CD4-positive, alpha-beta memory T cell (primary cell): ENCODE data around the gene C10orf62. TPM values are rescaled to one million over a fixed set of nuclear protein-coding genes. Genes with fewer than 3 reads are reported as not detected.

Source experiments
- CTCF ChIA-PET: fragments of 350-600 bp; sonication (Branson Sonifier 250); formaldehyde crosslinking; loops from one replicate; lab custom pipeline; 2021; ENCODE audit warnings: inconsistent platforms; ENCODE audit not compliant: partially characterized antibody; lab: Charles Lee
- POLR2A ChIA-PET: fragments of 350-600 bp; sonication (Branson Sonifier 250); formaldehyde crosslinking; loops from one replicate; lab custom pipeline; 2021; ENCODE audit not compliant: partially characterized antibody; lab: Charles Lee
- DNase-seq, 5 donors: peaks; one replicate each; pipeline versions ENCODE4 v3.0.0 to v3.0.0-alpha.2; 2020 to 2022; ENCODE audit warnings: mixed read lengths in 1 of 5
- H3K27ac ChIP-seq: one replicate; pipeline ENCODE4 v1.7.0; 2013; ENCODE audit warnings: low read depth, low read length
- H3K27me3 ChIP-seq: 2 replicates; pipeline ENCODE4 v1.7.0; 2013; ENCODE audit warnings: mild to moderate bottlenecking, low read length, moderate library complexity; ENCODE audit not compliant: insufficient read depth
- H3K36me3 ChIP-seq: 2 replicates; pipeline ENCODE4 v1.7.0; 2013; ENCODE audit warnings: mild to moderate bottlenecking, low read length, moderate library complexity; ENCODE audit not compliant: insufficient read depth
- H3K4me1 ChIP-seq: 2 replicates; pipeline ENCODE4 v1.7.0; 2013; ENCODE audit warnings: mild to moderate bottlenecking, low read length, moderate library complexity; ENCODE audit not compliant: insufficient read depth
- H3K4me3 ChIP-seq, 2 donors: one replicate each; pipeline ENCODE4 v1.7.0; 2013; ENCODE audit warnings: low read length in 2 of 2, mild to moderate bottlenecking in 1 of 2
- H3K9me3 ChIP-seq, 2 donors: one replicate each; pipeline ENCODE4 v1.7.0; 2013; ENCODE audit warnings: low read length in 2 of 2, control low read depth in 1 of 2; ENCODE audit not compliant: control insufficient read depth in 1 of 2
- H3K27ac Mint-ChIP-seq, 7 donors: one replicate each; pipeline ENCODE4 v1.8.0; 2020 to 2021; ENCODE audit warnings: mixed read lengths in 7 of 7, mild to moderate bottlenecking in 6 of 7, inconsistent platforms in 3 of 7, moderate library complexity in 3 of 7
- H3K27me3 Mint-ChIP-seq, 2 donors: one replicate each; pipeline ENCODE4 v1.8.0; 2020 to 2021; ENCODE audit warnings: mixed read lengths in 2 of 2
- H3K36me3 Mint-ChIP-seq, 2 donors: one replicate each; pipeline ENCODE4 v1.8.0; 2020 to 2021; ENCODE audit warnings: mixed read lengths in 2 of 2, inconsistent platforms in 1 of 2, mild to moderate bottlenecking in 1 of 2
- H3K4me1 Mint-ChIP-seq, 4 donors: one replicate each; pipeline ENCODE4 v1.8.0; 2020 to 2021; ENCODE audit warnings: mixed read lengths in 4 of 4, mild to moderate bottlenecking in 1 of 4
- H3K4me3 Mint-ChIP-seq, 8 donors: one replicate each; pipeline ENCODE4 v1.8.0; 2020 to 2021; ENCODE audit warnings: mixed read lengths in 8 of 8, mild to moderate bottlenecking in 7 of 8, moderate library complexity in 6 of 8, inconsistent platforms in 3 of 8
- H3K9me3 Mint-ChIP-seq, 8 donors: one replicate each; pipeline ENCODE4 v1.8.0; 2020 to 2021; ENCODE audit warnings: mixed read lengths in 8 of 8, mild to moderate bottlenecking in 5 of 8, inconsistent platforms in 3 of 8, moderate library complexity in 1 of 8
- intact Hi-C: fragments of 100-400 bp; cut with micrococcal nuclease; formaldehyde crosslinking; loops from one replicate; pipeline ENCODE4 v1.15.1; 2023
- polyA plus RNA-seq, 2 donors: library from polyadenylated mRNA; unstranded; fragments of 300-500 nt; fragmentation: Illumina TruSeq; gene quantifications; one replicate each; pipeline ENCODE4 v1.2.3, GENCODE V29; 2021
- total RNA-seq, 2 experiments: library from RNA; stranded (reverse); gene quantifications; one replicate each; pipeline ENCODE4 v1.2.3, GENCODE V29; 2021

C10orf62 gene
- total and polyA plus RNA-seq, 4 experiments from 2014 or later = not detected

DNA sequence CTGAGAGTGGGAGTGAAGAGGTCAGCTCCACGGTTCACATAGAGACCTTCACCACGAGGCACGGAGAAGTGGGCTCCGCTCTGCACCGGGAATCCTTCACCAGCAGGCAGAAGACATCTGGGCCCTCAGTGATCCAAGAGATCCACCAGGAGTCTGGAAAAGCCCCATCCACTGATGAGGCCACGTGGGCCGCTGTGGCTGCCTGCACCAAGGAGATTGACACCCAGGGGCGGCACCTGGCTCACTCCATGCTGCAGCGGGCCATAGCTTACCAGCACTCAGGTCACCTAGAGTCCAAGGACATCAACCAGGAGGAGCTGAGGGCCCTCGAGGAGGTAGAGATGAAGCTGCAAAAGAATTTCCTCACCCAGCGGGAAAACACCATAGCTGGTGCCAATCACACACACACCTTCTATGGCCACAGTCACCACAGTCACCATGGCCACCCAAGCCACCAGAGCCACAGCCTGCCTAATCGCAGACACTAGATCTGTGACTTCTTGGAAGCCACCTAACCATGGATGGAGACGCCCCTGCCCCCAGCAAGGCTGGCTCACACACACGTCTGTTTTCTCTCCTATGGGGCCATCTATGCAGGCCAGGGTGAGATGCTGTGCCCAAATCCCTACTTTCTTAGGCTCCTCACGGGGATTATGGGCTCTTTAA lies 694 bp downstream of the C10orf62 start:
- no peaks in the 10 kb centered on the region for H3K4me1 ChIP-seq
- Mint-ChIP-seq H3K36me3 (no peaks in the 10 kb centered on the region), H3K9me3 (no peaks in the 10 kb centered on the region), H3K4me1 (no peaks in the 10 kb centered on the region), H3K4me3 (no peak overlapping the region), H3K27me3 (peaks cover 0 to 2% of the 10 kb centered on the region in 2 donors), H3K27ac (no peak overlapping the region)
- intact Hi-C loops = no loop called here
- CTCF ChIA-PET = interaction anchor here (0.7 kb wide), 1 partner anchor 16 kb away, joined by 3 read pairs; no protein-coding TSS in a partner anchor
- POLR2A ChIA-PET = no interaction called here
- no peak overlapping the region for H3K27ac ChIP-seq
- no peaks in the 10 kb centered on the region for H3K36me3 ChIP-seq
- H3K4me3 ChIP-seq = no peak overlapping the region
- no peaks in the 10 kb centered on the region for H3K27me3 ChIP-seq
- DNase-seq = peak in 1 of 5 donors; percentile 3
- H3K9me3 ChIP-seq = no peaks in the 10 kb centered on the region

DNA sequence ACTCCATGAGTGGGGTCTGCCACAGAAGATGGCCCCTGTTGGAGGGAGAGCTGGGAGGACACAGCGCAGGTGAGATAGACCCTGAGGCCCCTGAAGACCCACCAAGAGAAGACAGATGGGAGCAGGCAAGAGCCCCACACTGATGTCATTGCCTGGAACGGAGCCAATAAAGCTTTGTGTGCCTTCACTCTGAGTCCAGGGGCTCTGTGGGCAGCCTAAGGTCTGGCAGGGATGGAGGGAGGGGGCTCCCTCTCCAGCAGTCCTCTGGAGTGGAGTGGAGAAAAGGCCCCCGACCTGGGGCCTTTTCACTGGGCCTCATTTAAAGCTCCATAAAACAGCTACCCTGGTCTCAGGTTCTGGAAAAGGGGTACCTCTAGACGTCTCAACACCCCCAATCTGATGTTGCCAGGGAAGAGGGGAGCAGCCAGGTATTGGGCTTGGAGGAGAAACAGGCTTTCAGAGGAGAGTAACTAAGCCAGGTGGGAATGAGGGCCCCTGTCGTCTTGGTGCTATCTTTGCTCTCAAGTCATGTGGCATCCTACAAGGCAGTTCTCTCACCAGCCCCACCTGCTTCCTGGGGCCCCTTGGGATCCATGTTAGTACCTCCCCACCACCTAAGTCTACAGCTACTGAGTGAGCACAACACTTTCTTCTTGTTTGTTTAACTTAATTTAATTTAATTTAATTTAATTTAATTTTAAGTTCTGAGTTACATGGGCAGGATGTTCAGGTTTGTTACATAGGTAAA lies 1.4 kb downstream of the C10orf62 start:
- Mint-ChIP-seq H3K4me1 (no peaks in the 10 kb centered on the region), H3K27me3 (peaks cover 0 to 2% of the 10 kb centered on the region in 2 donors), H3K9me3 (no peaks in the 10 kb centered on the region), H3K27ac (no peak overlapping the region), H3K36me3 (no peaks in the 10 kb centered on the region), H3K4me3 (no peak overlapping the region)
- Histone ChIP-seq H3K27me3 (no peaks in the 10 kb centered on the region), H3K9me3 (no peaks in the 10 kb centered on the region), H3K36me3 (no peaks in the 10 kb centered on the region), H3K27ac (no peak overlapping the region), H3K4me1 (no peaks in the 10 kb centered on the region), H3K4me3 (no peak overlapping the region)
- no peak for DNase-seq
- intact Hi-C loops = no loop called here
- CTCF ChIA-PET = no interaction called here
- POLR2A ChIA-PET = no interaction called here

DNA sequence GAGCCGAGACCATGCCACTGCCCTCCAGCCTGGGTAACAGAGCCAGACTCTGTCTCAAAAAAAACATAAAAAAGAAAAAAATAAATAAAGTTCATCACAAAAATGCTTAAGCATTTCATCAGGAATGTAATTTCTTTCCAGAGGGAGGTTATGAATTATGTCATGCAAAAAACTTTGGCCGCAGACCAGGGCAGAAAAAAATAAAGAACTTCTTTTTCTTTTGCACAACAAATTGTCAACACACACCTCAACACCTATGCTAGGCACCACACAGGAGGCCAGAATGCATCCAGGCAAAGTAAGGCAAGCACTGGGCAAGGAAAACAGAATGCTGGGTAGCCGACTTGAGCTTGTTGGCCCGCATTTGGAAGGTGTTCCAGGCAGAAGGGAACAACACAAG lies 3.9 kb downstream of the C10orf62 start:
- H3K9me3 Mint-ChIP-seq = no peaks in the 10 kb centered on the region
- no peaks in the 10 kb centered on the region for H3K27me3 ChIP-seq
- no peaks in the 10 kb centered on the region for H3K36me3 Mint-ChIP-seq
- no peak overlapping the region for H3K4me3 Mint-ChIP-seq
- H3K9me3 ChIP-seq = no peaks in the 10 kb centered on the region
- H3K4me3 ChIP-seq = no peak overlapping the region
- peaks cover 0 to 2% of the 10 kb centered on the region in 2 donors for H3K27me3 Mint-ChIP-seq
- no peak overlapping the region for H3K27ac ChIP-seq
- no peak for DNase-seq
- H3K27ac Mint-ChIP-seq = no peak overlapping the region
- ChIA-PET POLR2A (no interaction called here), CTCF (no interaction called here)
- no peaks in the 10 kb centered on the region for H3K36me3 ChIP-seq
- intact Hi-C loops = no loop called here
- H3K4me1 ChIP-seq = no peaks in the 10 kb centered on the region
- H3K4me1 Mint-ChIP-seq = no peaks in the 10 kb centered on the region

DNA sequence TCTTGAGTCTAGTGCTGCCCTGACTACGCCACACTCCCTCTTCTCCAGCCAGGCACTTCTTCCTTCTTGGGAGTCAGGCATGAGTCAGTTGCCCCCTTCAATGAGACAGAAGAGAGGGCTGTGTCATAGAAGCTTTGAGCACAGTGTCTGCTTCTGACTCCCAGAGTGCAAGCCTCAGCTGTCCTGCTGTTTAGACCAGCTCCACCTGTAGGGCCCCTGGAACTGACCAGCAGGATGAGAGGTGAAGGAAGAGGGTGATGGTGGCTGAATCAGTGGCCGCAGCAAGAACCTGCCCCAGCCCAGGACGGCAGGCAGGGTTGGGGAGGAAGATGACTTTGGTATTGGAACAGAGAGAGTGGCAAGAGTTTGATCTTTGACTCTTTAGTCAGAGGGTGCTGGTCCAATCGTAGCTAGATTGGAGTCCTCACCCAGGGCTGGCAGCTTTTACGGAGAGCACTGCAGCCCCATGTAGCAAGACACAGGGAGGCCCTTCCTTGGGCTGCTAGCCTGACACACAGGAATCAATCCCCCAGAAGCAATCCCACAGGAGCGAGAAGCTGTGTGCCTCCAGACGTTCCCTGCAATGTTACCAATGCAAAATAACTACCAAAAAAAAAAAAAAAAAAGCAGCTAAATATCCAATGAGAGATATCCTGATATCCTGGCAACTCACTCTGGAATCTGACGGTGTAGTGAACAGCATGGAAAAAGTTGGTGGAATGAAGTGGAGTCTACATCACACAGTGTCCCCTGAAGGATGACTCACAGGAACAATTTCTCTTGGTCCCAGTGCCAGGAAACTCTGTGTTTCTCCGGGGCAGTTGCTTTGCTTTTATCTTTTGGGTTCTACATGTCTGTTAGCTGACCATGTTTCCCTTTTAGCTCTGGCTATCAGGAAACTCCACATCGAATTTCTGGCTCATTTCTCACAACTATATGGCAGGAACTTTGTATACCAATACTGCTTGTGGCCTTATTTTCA lies 6.9 kb downstream of the C10orf62 start:
- no peak for DNase-seq
- Mint-ChIP-seq H3K4me3 (no peak overlapping the region), H3K36me3 (no peaks in the 10 kb centered on the region), H3K27ac (peak overlapping the region in 1 of 7 donors; percentile 18), H3K27me3 (peaks cover 0 to 2% of the 10 kb centered on the region in 2 donors), H3K4me1 (no peaks in the 10 kb centered on the region), H3K9me3 (no peaks in the 10 kb centered on the region)
- H3K4me3 ChIP-seq = no peak overlapping the region
- intact Hi-C loops = no loop called here
- H3K36me3 ChIP-seq = no peaks in the 10 kb centered on the region
- H3K27ac ChIP-seq = no peak overlapping the region
- no peaks in the 10 kb centered on the region for H3K9me3 ChIP-seq
- ChIA-PET POLR2A (no interaction called here), CTCF (no interaction called here)
- H3K4me1 ChIP-seq = no peaks in the 10 kb centered on the region
- no peaks in the 10 kb centered on the region for H3K27me3 ChIP-seq

DNA sequence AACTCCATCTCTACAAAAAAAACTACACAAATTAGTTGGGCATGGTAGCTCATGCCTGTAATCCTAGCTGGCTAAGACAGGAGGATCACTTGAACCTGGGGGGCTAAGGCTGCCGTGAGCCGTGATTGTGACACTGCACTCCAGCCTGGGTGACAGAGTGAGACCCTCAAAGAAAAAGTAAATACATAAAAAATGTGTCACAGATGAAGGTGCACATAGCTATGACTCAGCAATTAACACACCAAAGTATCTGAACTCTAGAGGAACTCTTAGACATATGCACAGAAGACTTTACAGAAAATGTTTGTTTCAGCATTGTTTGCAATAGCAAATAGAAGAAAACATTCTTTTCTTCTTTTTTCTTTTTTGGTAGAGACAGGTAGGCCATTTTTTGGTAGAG lies 8.3 kb downstream of the C10orf62 start:
- Mint-ChIP-seq H3K36me3 (no peaks in the 10 kb centered on the region), H3K4me1 (no peaks in the 10 kb centered on the region), H3K4me3 (no peak overlapping the region), H3K27ac (no peak overlapping the region), H3K9me3 (no peaks in the 10 kb centered on the region), H3K27me3 (peaks cover 0 to 2% of the 10 kb centered on the region in 2 donors)
- no peak overlapping the region for H3K27ac ChIP-seq
- H3K4me1 ChIP-seq = no peaks in the 10 kb centered on the region
- ChIA-PET POLR2A (no interaction called here), CTCF (no interaction called here)
- H3K36me3 ChIP-seq = no peaks in the 10 kb centered on the region
- no peaks in the 10 kb centered on the region for H3K9me3 ChIP-seq
- no peak for DNase-seq
- intact Hi-C loops = no loop called here
- no peaks in the 10 kb centered on the region for H3K27me3 ChIP-seq
- H3K4me3 ChIP-seq = no peak overlapping the region

DNA sequence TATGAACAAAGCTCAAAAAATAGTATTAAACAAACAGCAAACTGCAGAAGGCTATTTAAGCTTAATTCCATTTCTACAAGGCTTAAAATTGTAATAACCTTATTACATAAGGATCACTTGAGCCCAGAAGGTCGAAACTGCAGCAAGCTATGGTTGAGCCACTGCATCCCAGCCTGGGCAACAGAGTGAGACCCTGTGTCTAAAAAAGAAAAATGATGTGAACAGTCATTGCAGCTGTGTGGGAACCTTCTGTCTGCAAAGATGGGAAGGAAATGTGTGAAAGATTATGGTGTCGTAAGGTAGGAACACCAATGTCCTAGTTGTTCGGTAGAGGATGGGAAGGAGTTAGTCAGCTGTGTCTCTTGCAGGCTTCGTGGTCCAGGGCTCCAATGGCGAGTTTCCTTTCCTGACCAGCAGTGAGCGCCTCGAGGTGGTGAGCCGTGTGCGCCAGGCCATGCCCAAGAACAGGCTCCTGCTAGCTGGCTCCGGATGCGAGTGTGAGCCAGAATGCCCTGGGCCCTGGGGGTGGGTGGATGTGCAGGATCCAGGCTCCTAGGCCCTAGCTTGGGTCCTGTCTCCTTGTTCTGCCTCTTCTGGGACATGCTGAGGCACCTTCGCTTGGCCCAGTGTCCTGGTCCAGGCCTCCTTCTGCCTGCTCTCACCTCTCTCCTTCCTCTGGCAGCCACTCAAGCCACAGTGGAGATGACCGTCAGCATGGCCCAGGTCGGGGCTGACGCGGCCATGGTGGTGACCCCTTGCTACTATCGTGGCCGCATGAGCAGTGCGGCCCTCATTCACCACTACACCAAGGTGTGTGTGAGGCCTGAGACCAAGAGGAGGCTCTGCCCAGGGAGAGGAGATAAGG lies 9.1 kb downstream of the C10orf62 start:
- Mint-ChIP-seq H3K9me3 (no peaks in the 10 kb centered on the region), H3K4me1 (no peaks in the 10 kb centered on the region), H3K4me3 (no peak overlapping the region), H3K27ac (no peak overlapping the region), H3K27me3 (peaks cover 0 to 2% of the 10 kb centered on the region in 2 donors), H3K36me3 (no peaks in the 10 kb centered on the region)
- Histone ChIP-seq H3K36me3 (no peaks in the 10 kb centered on the region), H3K4me3 (no peak overlapping the region), H3K27ac (no peak overlapping the region), H3K9me3 (no peaks in the 10 kb centered on the region), H3K27me3 (no peaks in the 10 kb centered on the region), H3K4me1 (no peaks in the 10 kb centered on the region)
- intact Hi-C loops = no loop called here
- CTCF ChIA-PET = no interaction called here
- POLR2A ChIA-PET = no interaction called here
- DNase-seq = no peak
